CD4-positive, alpha-beta T cell treated with Interleukin-15 for 4 hours (primary cell): ENCODE results near the gene PGBD5.
"Not testable (repeated sequence)": the region's sequence is repeated elsewhere in the genome, so short reads cannot be mapped to it uniquely, and the experiment has no call there.

Experiments
- DNase-seq: peaks from one replicate; pipeline ENCODE4 v3.0.0-alpha.2; 2020; ENCODE audit warnings: low spot score

PGBD5 gene

GRCh38 chr1:230424391-230425251 lies 1.5 kb downstream of the PGBD5 start:
- DNase-seq = no peak

- no peak for DNase-seq
Measured at GRCh38 chr1:230423951-230424350, 2.2 kb downstream of the PGBD5 start.

GRCh38 chr1:230423261-230423660 lies 2.9 kb downstream of the PGBD5 start:
- no peak for DNase-seq

- no peak for DNase-seq
Measured at GRCh38 chr1:230422221-230422981, 3.7 kb downstream of the PGBD5 start.

- no peak for DNase-seq
Measured at GRCh38 chr1:230421481-230421880, 4.7 kb downstream of the PGBD5 start.

- not testable (repeated sequence) for DNase-seq
Measured at GRCh38 chr1:230420372-230420771, 5.8 kb downstream of the PGBD5 start.

- DNase-seq = no peak
Measured at GRCh38 chr1:230416430-230416829, 9.7 kb downstream of the PGBD5 start.

GRCh38 chr1:230415405-230416132 lies 10.6 kb downstream of the PGBD5 start:
- no peak for DNase-seq

- DNase-seq = no peak
Measured at GRCh38 chr1:230414694-230415093, 11.4 kb downstream of the PGBD5 start.

GRCh38 chr1:230414102-230414501 lies 12.0 kb downstream of the PGBD5 start:
- DNase-seq = no peak

- no peak for DNase-seq
Measured at GRCh38 chr1:230413061-230413460, 13.1 kb downstream of the PGBD5 start.

GRCh38 chr1:230408971-230409370 lies 17.2 kb downstream of the PGBD5 start:
- no peak for DNase-seq

- DNase-seq = no peak
Measured at GRCh38 chr1:230407351-230407750, 18.8 kb downstream of the PGBD5 start.

- DNase-seq = not testable (repeated sequence)
Measured at GRCh38 chr1:230406727-230407126, 19.4 kb downstream of the PGBD5 start.

- no peak for DNase-seq
Measured at GRCh38 chr1:230403442-230403841, 22.7 kb downstream of the PGBD5 start.

GRCh38 chr1:230401763-230402294 lies 24.3 kb downstream of the PGBD5 start:
- DNase-seq = no peak

- DNase-seq = no peak
Measured at GRCh38 chr1:230401101-230401500, 25.0 kb downstream of the PGBD5 start.

- no peak for DNase-seq
Measured at GRCh38 chr1:230400007-230400344, 26.2 kb downstream of the PGBD5 start.

GRCh38 chr1:230399321-230400006 lies 26.7 kb downstream of the PGBD5 start:
- no peak for DNase-seq

GRCh38 chr1:230398856-230399255 lies 27.3 kb downstream of the PGBD5 start:
- no peak for DNase-seq

GRCh38 chr1:230396966-230397365 lies 29.2 kb downstream of the PGBD5 start:
- DNase-seq = no peak

- DNase-seq = no peak
Measured at GRCh38 chr1:230395932-230396331, 30.2 kb downstream of the PGBD5 start.
